Measurements from ENCODE around the gene SLC43A3.

SLC43A3 gene

DNA sequence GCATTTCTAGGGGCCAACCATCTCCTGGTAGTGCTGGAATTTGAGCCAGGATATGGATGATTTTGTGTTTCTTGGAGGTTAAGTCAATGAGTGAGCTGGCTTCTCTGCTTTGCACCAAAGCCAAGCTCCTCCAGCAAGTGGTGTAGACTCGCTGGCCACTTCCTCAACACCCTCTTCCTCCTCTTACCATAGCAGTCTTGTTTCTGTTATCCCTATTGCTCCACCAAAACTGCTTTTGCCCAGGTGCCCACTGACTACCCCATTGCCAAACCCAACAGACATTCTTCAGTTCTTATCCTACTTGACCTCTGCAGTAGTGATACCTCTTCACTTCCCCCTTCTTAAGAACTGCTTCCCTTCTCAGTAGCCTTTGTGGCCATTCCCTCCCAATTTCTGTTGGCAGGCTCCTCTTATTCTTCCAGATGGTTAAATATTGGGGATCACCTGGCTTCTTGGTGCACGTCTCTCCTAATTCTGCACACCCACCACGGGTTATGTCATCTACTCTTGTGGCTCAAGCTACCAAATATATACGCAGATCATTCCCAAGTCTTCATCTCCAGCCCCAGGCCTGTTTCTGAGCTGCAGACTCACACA, 29.4 kb downstream of the SLC43A3 start:
- no peak for DNase-seq (ENCODE audit: low spot score)
- no peak for TF ChIP-seq CTCF (IDR thresholded peaks at IDR 0.05; ENCODE audit: extremely low read depth, missing control alignments)

- DNase-seq (ENCODE audit: low spot score): no peak
- TF ChIP-seq CTCF (IDR thresholded peaks at IDR 0.05; ENCODE audit: extremely low read depth, missing control alignments): no peak
Measured at GRCh38 chr11:57396744-57397143, 30.2 kb downstream of the SLC43A3 start.

DNA sequence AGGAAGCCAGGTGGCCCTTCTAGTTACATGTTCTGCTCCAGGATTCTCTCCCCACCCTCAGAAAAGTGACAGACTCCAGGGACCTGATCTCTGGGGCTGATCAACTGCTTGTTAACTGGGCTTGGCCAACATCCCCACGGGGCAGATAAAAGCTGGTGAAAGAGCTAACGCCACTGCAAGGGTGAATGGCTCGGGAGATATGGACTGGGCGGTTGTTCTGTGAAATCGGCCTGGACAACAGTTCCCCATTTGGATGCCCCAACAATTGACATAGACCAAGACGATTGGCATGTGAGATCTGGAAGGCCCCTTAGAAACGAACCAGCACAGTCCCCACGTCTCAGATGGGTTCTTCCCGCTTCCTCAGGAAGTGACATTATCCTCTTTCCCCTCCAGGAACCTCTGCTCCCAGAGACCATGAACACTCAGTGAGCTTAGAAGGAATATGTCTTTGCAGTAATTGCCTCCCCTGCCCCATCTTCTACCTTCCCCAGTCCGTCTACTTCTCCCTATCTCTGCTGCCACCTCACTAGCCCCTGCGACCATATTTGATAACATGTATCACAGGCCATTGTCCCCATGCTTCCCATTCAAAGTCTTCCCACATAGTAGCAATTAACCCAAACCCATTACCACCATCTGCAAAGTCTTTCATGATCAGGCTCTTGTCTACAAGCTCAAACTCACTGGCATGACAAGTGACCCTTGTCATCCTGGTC, 30.9 kb downstream of the SLC43A3 start:
- no peak for TF ChIP-seq CTCF (IDR thresholded peaks at IDR 0.05; ENCODE audit: extremely low read depth, missing control alignments)
- DNase-seq (ENCODE audit: low spot score): no peak

- DNase-seq (ENCODE audit: low spot score): no peak
- TF ChIP-seq CTCF (IDR thresholded peaks at IDR 0.05; ENCODE audit: extremely low read depth, missing control alignments): no peak
Measured at GRCh38 chr11:57394203-57394965, 32.5 kb downstream of the SLC43A3 start.

GRCh38 chr11:57392763-57393105, 34.2 kb downstream of the SLC43A3 start:
- no peak for DNase-seq (ENCODE audit: low spot score)
- TF ChIP-seq CTCF (IDR thresholded peaks at IDR 0.05; ENCODE audit: extremely low read depth, missing control alignments): no peak

GRCh38 chr11:57392066-57392762, 34.7 kb downstream of the SLC43A3 start:
- DNase-seq (ENCODE audit: low spot score): no peak
- no peak for TF ChIP-seq CTCF (IDR thresholded peaks at IDR 0.05; ENCODE audit: extremely low read depth, missing control alignments)

DNA sequence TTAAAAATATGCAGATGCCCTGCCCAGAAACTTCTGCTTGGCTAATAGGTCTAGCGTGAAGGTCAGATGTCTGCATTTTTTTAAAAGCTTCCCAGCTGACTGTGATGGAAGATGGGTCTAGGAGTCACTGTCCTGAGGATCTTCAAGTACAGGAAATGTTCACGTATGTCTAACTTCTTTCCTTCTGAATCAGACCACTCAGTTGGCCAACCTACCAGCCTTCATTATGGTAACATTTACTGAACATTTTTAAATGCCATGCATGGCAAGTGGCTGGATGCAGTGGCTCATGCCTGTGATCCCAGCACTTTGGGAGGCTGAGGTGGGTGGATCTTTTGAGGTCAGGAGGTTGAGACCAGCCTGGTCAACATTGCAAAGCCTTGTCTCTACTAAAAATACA, 35.4 kb downstream of the SLC43A3 start:
- DNase-seq (ENCODE audit: low spot score): no peak
- TF ChIP-seq CTCF (IDR thresholded peaks at IDR 0.05; ENCODE audit: extremely low read depth, missing control alignments): no peak
